Coronary artery (tissue), 2 donors: ENCODE data around the gene VWA5A.

Source experiments
- DNase-seq: peaks from one replicate; pipeline ENCODE4 v3.0.0-alpha.2; 2017; ENCODE audit warnings: low spot score
- H3K27ac ChIP-seq, 2 donors: fragments of 200-600 bp; sonication (generic); one replicate each; pipeline ENCODE4 v1.5.1; 2016 to 2019
- H3K4me3 ChIP-seq: fragments of 200-600 bp; sonication (generic); 2 replicates; pipeline ENCODE4 v1.5.1; 2016; ENCODE audit warnings: mild to moderate bottlenecking, moderate library complexity
- CTCF ChIP-seq: fragments of 200-600 bp; sonication (generic); IDR thresholded peaks from one replicate; pipeline ENCODE4 v1.5.1; 2019; ENCODE audit warnings: antibody characterized with exemption

VWA5A gene

DNA sequence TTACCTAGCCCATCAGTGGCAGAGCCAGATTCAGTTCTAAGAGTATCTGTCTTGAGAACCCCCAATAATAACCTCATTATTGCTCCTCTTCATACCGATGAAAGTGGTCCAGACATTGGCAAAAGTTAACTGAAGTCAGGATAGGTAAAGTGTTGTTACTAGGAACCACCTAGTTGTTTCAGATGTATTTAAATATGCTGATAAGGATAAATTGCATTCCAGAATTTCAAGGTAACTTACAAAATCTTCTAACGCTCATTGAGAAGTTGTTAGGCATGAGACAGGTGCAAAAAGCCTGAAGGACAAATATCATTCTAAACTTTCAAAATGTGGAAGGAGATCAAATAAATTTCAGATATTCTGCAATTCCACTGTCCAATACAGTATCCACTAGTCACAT lies 27.8 kb downstream of the VWA5A start:
- Histone ChIP-seq H3K4me3 (no peak overlapping the region), H3K27ac (no peak overlapping the region)
- no peak for DNase-seq
- no peak for TF ChIP-seq CTCF

- TF ChIP-seq CTCF: no peak
- no peak for DNase-seq
- no peak overlapping the region for H3K27ac ChIP-seq
- H3K4me3 ChIP-seq: no peak overlapping the region
Measured at GRCh38 chr11:124147951-124148350, 32.7 kb downstream of the VWA5A start.

- Histone ChIP-seq H3K4me3 (no peak overlapping the region), H3K27ac (no peak overlapping the region)
- no peak for TF ChIP-seq CTCF
- no peak for DNase-seq
Measured at GRCh38 chr11:124150684-124151083, 35.4 kb downstream of the VWA5A start.

- no peak overlapping the region for H3K4me3 ChIP-seq
- no peak for DNase-seq
- no peak overlapping the region for H3K27ac ChIP-seq
- no peak for TF ChIP-seq CTCF
Measured at GRCh38 chr11:124152770-124153407, 37.6 kb downstream of the VWA5A start.

DNA sequence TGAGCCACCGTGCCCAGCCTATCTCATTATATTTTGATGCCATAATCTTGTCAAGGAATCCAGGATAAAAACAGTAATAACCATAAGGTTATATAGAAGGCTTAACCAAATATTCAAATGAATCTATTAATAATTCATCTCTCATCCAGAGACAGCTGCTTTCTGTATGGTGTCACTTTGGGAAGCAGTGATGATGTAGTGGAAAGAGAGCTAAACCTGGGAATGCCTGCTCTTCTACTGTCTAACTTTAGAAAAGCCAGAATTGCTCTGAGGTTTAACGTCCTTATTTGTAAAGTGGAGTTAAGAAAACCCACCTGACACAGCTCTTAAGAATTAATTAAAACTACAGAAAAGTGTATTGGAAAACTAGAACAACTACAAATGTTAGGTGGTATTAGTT lies 38.6 kb downstream of the VWA5A start:
- DNase-seq: no peak
- no peak overlapping the region for H3K4me3 ChIP-seq
- no peak for TF ChIP-seq CTCF
- no peak overlapping the region for H3K27ac ChIP-seq

GRCh38 chr11:124159481-124159880 lies 44.2 kb downstream of the VWA5A start:
- H3K4me3 ChIP-seq: no peak overlapping the region
- TF ChIP-seq CTCF: no peak
- no peak overlapping the region for H3K27ac ChIP-seq
- DNase-seq: no peak

- no peak for TF ChIP-seq CTCF
- no peak overlapping the region for H3K4me3 ChIP-seq
- no peak overlapping the region for H3K27ac ChIP-seq
- no peak for DNase-seq
Measured at GRCh38 chr11:124160986-124161385, 45.7 kb downstream of the VWA5A start.
